Stimulated activated CD8-positive, alpha-beta memory T cell treated with anti-CD3 and anti-CD28 coated beads, Interleukin-7, amount 100 ng/mL, for 24 hours (primary cell): ENCODE data around the gene ZNF341.
A peak's percentile ranks its signal among the peaks of the same experiment; 100 is the strongest.
"Not testable (repeated sequence)": the region's sequence is repeated elsewhere in the genome, so short reads cannot be mapped to it uniquely, and the experiment has no call there.

Experiments used
- DNase-seq: peaks from one replicate; pipeline ENCODE4 v3.0.0-alpha.2; 2020; ENCODE audit warnings: low read depth

ZNF341 gene

GRCh38 chr20:33730946-33731692, 677 bp upstream of the ZNF341 start:
- no peak for DNase-seq

- peak; percentile 49 for DNase-seq
These were observed 572 bp downstream of the ZNF341 start for GRCh38 chr20:33732166-33732970.

- no peak for DNase-seq
These were observed 2.1 kb downstream of the ZNF341 start for GRCh38 chr20:33733654-33734576.

- no peak for DNase-seq
These were observed 5.2 kb downstream of the ZNF341 start for GRCh38 chr20:33736962-33737361.

- no peak for DNase-seq
These were observed 7.7 kb downstream of the ZNF341 start for GRCh38 chr20:33739493-33739892.

- no peak for DNase-seq
These were observed 8.4 kb downstream of the ZNF341 start for GRCh38 chr20:33740189-33740588.

GRCh38 chr20:33744181-33744580, 12.4 kb downstream of the ZNF341 start:
- DNase-seq: no peak

GRCh38 chr20:33744773-33745385, 13.1 kb downstream of the ZNF341 start:
- no peak for DNase-seq

GRCh38 chr20:33746325-33746998, 14.7 kb downstream of the ZNF341 start:
- no peak for DNase-seq

- DNase-seq: no peak
These were observed 20.0 kb downstream of the ZNF341 start for GRCh38 chr20:33751775-33752174.

- no peak for DNase-seq
These were observed 21.3 kb downstream of the ZNF341 start for GRCh38 chr20:33753143-33753542.

GRCh38 chr20:33753763-33754162, 22.0 kb downstream of the ZNF341 start:
- no peak for DNase-seq

GRCh38 chr20:33755936-33756490, 24.2 kb downstream of the ZNF341 start:
- DNase-seq: not testable (repeated sequence)

- no peak for DNase-seq
These were observed 25.2 kb downstream of the ZNF341 start for GRCh38 chr20:33757046-33757445.

- no peak for DNase-seq
These were observed 25.7 kb downstream of the ZNF341 start for GRCh38 chr20:33757458-33757857.

- DNase-seq: no peak
These were observed 30.0 kb downstream of the ZNF341 start for GRCh38 chr20:33761698-33762250.

- no peak for DNase-seq
These were observed 33.3 kb downstream of the ZNF341 start for GRCh38 chr20:33765099-33765498.

- no peak for DNase-seq
These were observed 33.8 kb downstream of the ZNF341 start for GRCh38 chr20:33765592-33765991.

GRCh38 chr20:33766686-33767085, 34.9 kb downstream of the ZNF341 start:
- DNase-seq: no peak

- no peak for DNase-seq
These were observed 36.0 kb downstream of the ZNF341 start for GRCh38 chr20:33767777-33768138.

GRCh38 chr20:33769043-33769442, 37.2 kb downstream of the ZNF341 start:
- no peak for DNase-seq
